ENCODE results near the gene TSBP1. TPM values are rescaled to one million over a fixed set of nuclear protein-coding genes. Genes with fewer than 3 reads are reported as not detected.
"Not testable (repeated sequence)": the region's sequence is repeated elsewhere in the genome, so short reads cannot be mapped to it uniquely, and the experiment has no call there.

Gene TSBP1
- total and polyA plus RNA-seq, 7 experiments from 2014 or later, result not detected

- ATAC-seq; H3K4me3 ChIP-seq (ENCODE audit: low read length): not testable (repeated sequence)
Measured at GRCh38 chr6:32294980-32295379, 76.7 kb downstream of the TSBP1 start.

GRCh38 chr6:32294566-32294965 lies 77.1 kb downstream of the TSBP1 start:
- no peaks in the 10 kb centered on the region for H3K27me3 ChIP-seq (ENCODE audit: control insufficient read depth in 2 of 2, insufficient read depth in 2 of 2, low read length in 2 of 2)
- DNase-seq (no peak), ATAC-seq (no peak)
- intact Hi-C loops (cut with micrococcal nuclease), result no loop called here
- no peaks in the 10 kb centered on the region for H3K9me3 ChIP-seq (ENCODE audit: control insufficient read depth in 2 of 3, low read length in 3 of 3)
- no peaks in the 10 kb centered on the region for H3K36me3 ChIP-seq (ENCODE audit: control insufficient read depth in 2 of 3, insufficient read depth in 3 of 3, low read length in 3 of 3)
- peak overlapping the region in 1 of 9 donors; percentile 11 for H3K27ac Mint-ChIP-seq
- no peaks in the 10 kb centered on the region for H3K4me1 ChIP-seq (ENCODE audit: control insufficient read depth in 2 of 2, insufficient read depth in 2 of 2, low read length in 2 of 2)
- no peak overlapping the region for H3K4me3 ChIP-seq (ENCODE audit: low read length)
- no peak overlapping the region for H3K4me3 Mint-ChIP-seq
- peaks cover 17 to 56% (median 26%) of the 10 kb centered on the region in 5 donors for H3K27me3 Mint-ChIP-seq
- H3K27ac ChIP-seq (ENCODE audit: low read depth, low read length), result no peak overlapping the region
- ChIA-PET POLR2A (no interaction called here), CTCF (no interaction called here)
- H3K4me1 Mint-ChIP-seq, result peaks cover 0 to 9% (median 0%) of the 10 kb centered on the region in 7 donors
- no peaks in the 10 kb centered on the region for H3K9me3 Mint-ChIP-seq
- no peaks in the 10 kb centered on the region for H3K36me3 Mint-ChIP-seq

More at GRCh38 chr6:32294980-32295379, 76.7 kb downstream of the TSBP1 start:
- ChIA-PET POLR2A (interaction anchor here (0.6 kb wide), 1 partner anchor 68 kb away, joined by 3 read pairs; no protein-coding TSS in a partner anchor), CTCF (interaction anchor here (0.6 kb wide), 1 partner anchor 1757 kb away, joined by 3 read pairs; no protein-coding TSS in a partner anchor)
- H3K36me3 Mint-ChIP-seq; H3K36me3 ChIP-seq (ENCODE audit: control insufficient read depth in 2 of 3, insufficient read depth in 3 of 3, low read length in 3 of 3); H3K27me3 ChIP-seq (ENCODE audit: control insufficient read depth in 2 of 2, insufficient read depth in 2 of 2, low read length in 2 of 2); H3K9me3 ChIP-seq (ENCODE audit: control insufficient read depth in 2 of 3, low read length in 3 of 3); H3K4me1 Mint-ChIP-seq; H3K4me1 ChIP-seq (ENCODE audit: control insufficient read depth in 2 of 2, insufficient read depth in 2 of 2, low read length in 2 of 2); H3K4me3 Mint-ChIP-seq; H3K9me3 Mint-ChIP-seq; H3K27ac ChIP-seq (ENCODE audit: low read depth, low read length); H3K27ac Mint-ChIP-seq; intact Hi-C loops (cut with micrococcal nuclease); DNase-seq: not testable (repeated sequence)
- peaks cover 17 to 54% (median 26%) of the 10 kb centered on the region in 5 donors for H3K27me3 Mint-ChIP-seq

- CTCF ChIA-PET, result no interaction called here
- DNase-seq (no peak), ATAC-seq (no peak)
- Mint-ChIP-seq H3K27me3 (peaks cover 17 to 53% (median 22%) of the 10 kb centered on the region in 5 donors), H3K36me3 (no peaks in the 10 kb centered on the region), H3K9me3 (no peaks in the 10 kb centered on the region), H3K4me3 (no peak overlapping the region), H3K27ac (no peak overlapping the region), H3K4me1 (peaks cover 0 to 9% (median 0%) of the 10 kb centered on the region in 7 donors)
- no peaks in the 10 kb centered on the region for H3K27me3 ChIP-seq (ENCODE audit: control insufficient read depth in 2 of 2, insufficient read depth in 2 of 2, low read length in 2 of 2)
- intact Hi-C loops (cut with micrococcal nuclease), result no loop called here
- H3K36me3 ChIP-seq (ENCODE audit: control insufficient read depth in 2 of 3, insufficient read depth in 3 of 3, low read length in 3 of 3), result no peaks in the 10 kb centered on the region
- POLR2A ChIA-PET, result no interaction called here
- H3K4me3 ChIP-seq (ENCODE audit: low read length), result no peak overlapping the region
- no peaks in the 10 kb centered on the region for H3K4me1 ChIP-seq (ENCODE audit: control insufficient read depth in 2 of 2, insufficient read depth in 2 of 2, low read length in 2 of 2)
- no peaks in the 10 kb centered on the region for H3K9me3 ChIP-seq (ENCODE audit: control insufficient read depth in 2 of 3, low read length in 3 of 3)
- no peak overlapping the region for H3K27ac ChIP-seq (ENCODE audit: low read depth, low read length)
Measured at GRCh38 chr6:32293695-32294094, 78.0 kb downstream of the TSBP1 start.

- Mint-ChIP-seq H3K27ac (no peak overlapping the region), H3K9me3 (no peaks in the 10 kb centered on the region), H3K36me3 (no peaks in the 10 kb centered on the region), H3K4me3 (no peak overlapping the region), H3K4me1 (peaks cover 0 to 9% (median 0%) of the 10 kb centered on the region in 7 donors), H3K27me3 (peaks cover 13 to 64% (median 26%) of the 10 kb centered on the region in 5 donors)
- Histone ChIP-seq H3K36me3 (ENCODE audit: control insufficient read depth in 2 of 3, insufficient read depth in 3 of 3, low read length in 3 of 3) (no peaks in the 10 kb centered on the region), H3K9me3 (ENCODE audit: control insufficient read depth in 2 of 3, low read length in 3 of 3) (no peaks in the 10 kb centered on the region), H3K4me1 (ENCODE audit: control insufficient read depth in 2 of 2, insufficient read depth in 2 of 2, low read length in 2 of 2) (no peaks in the 10 kb centered on the region), H3K27me3 (ENCODE audit: control insufficient read depth in 2 of 2, insufficient read depth in 2 of 2, low read length in 2 of 2) (no peaks in the 10 kb centered on the region), H3K27ac (ENCODE audit: low read depth, low read length) (no peak overlapping the region), H3K4me3 (ENCODE audit: low read length) (no peak overlapping the region)
- ChIA-PET CTCF (no interaction called here), POLR2A (no interaction called here)
- no peak for ATAC-seq
- no peak for DNase-seq
- intact Hi-C loops (cut with micrococcal nuclease), result no loop called here
Measured at GRCh38 chr6:32291543-32291942, 80.2 kb downstream of the TSBP1 start.

- Mint-ChIP-seq H3K9me3 (no peaks in the 10 kb centered on the region), H3K4me3 (no peak overlapping the region), H3K27ac (no peak overlapping the region), H3K4me1 (peaks cover 0 to 9% (median 0%) of the 10 kb centered on the region in 7 donors), H3K36me3 (no peaks in the 10 kb centered on the region), H3K27me3 (peaks cover 13 to 64% (median 26%) of the 10 kb centered on the region in 5 donors)
- H3K36me3 ChIP-seq (ENCODE audit: control insufficient read depth in 2 of 3, insufficient read depth in 3 of 3, low read length in 3 of 3), result no peaks in the 10 kb centered on the region
- H3K27me3 ChIP-seq (ENCODE audit: control insufficient read depth in 2 of 2, insufficient read depth in 2 of 2, low read length in 2 of 2), result no peaks in the 10 kb centered on the region
- no peak for ATAC-seq
- H3K9me3 ChIP-seq (ENCODE audit: control insufficient read depth in 2 of 3, low read length in 3 of 3), result no peaks in the 10 kb centered on the region
- no peak for DNase-seq
- no peak overlapping the region for H3K27ac ChIP-seq (ENCODE audit: low read depth, low read length)
- no peaks in the 10 kb centered on the region for H3K4me1 ChIP-seq (ENCODE audit: control insufficient read depth in 2 of 2, insufficient read depth in 2 of 2, low read length in 2 of 2)
- intact Hi-C loops (cut with micrococcal nuclease), result no loop called here
- H3K4me3 ChIP-seq (ENCODE audit: low read length), result no peak overlapping the region
- ChIA-PET POLR2A (no interaction called here), CTCF (no interaction called here)
Measured at GRCh38 chr6:32290886-32291450, 80.7 kb downstream of the TSBP1 start.

GRCh38 chr6:32288426-32288825 lies 83.3 kb downstream of the TSBP1 start:
- no peak overlapping the region for H3K27ac Mint-ChIP-seq
- H3K4me1 Mint-ChIP-seq, result peaks cover 0 to 4% (median 0%) of the 10 kb centered on the region in 7 donors
- H3K36me3 Mint-ChIP-seq, result no peaks in the 10 kb centered on the region
- intact Hi-C loops (cut with micrococcal nuclease), result no loop called here
- ChIA-PET POLR2A (no interaction called here), CTCF (no interaction called here)
- H3K4me1 ChIP-seq (ENCODE audit: control insufficient read depth in 2 of 2, insufficient read depth in 2 of 2, low read length in 2 of 2), result no peaks in the 10 kb centered on the region
- H3K27me3 ChIP-seq (ENCODE audit: control insufficient read depth in 2 of 2, insufficient read depth in 2 of 2, low read length in 2 of 2), result no peaks in the 10 kb centered on the region
- ATAC-seq (no peak), DNase-seq (no peak)
- no peak overlapping the region for H3K27ac ChIP-seq (ENCODE audit: low read depth, low read length)
- H3K4me3 ChIP-seq (ENCODE audit: low read length), result no peak overlapping the region
- H3K36me3 ChIP-seq (ENCODE audit: control insufficient read depth in 2 of 3, insufficient read depth in 3 of 3, low read length in 3 of 3), result no peaks in the 10 kb centered on the region
- no peaks in the 10 kb centered on the region for H3K9me3 Mint-ChIP-seq
- peaks cover 6 to 70% (median 13%) of the 10 kb centered on the region in 5 donors for H3K27me3 Mint-ChIP-seq
- H3K4me3 Mint-ChIP-seq, result no peak overlapping the region
- no peaks in the 10 kb centered on the region for H3K9me3 ChIP-seq (ENCODE audit: control insufficient read depth in 2 of 3, low read length in 3 of 3)
